Measurements from ENCODE around the gene CBFA2T3. TPM values are rescaled to one million over a fixed set of nuclear protein-coding genes. Genes with fewer than 3 reads are reported as not detected.

CBFA2T3 gene
- polyA plus RNA-seq, 3 donors: 5.3 to 32.2 (median 6.2) TPM

DNA sequence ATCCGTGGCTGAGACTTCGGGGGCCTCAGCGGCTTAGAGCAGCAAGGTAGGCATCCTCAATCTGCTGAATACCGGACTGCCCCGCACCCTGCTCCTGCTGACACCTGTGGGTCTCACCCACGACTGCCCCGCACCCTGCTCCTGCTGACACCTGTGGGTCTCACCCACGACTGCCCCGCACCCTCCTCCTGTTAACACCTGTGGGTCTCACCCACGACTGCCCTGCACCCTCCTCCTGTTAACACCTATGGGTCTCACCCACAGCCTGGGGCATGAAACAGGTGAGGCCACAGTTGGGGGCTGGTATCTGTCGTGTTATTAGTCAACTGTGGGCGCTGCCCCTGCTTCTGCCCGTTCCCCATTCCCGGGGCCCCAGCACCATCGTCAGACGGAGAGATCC is 74.3 kb downstream of the CBFA2T3 start:
- H3K36me3 ChIP-seq (replicated peaks in 1 of 2; ENCODE audit: control insufficient read depth in 1 of 2, insufficient read depth in 2 of 2, low read length in 2 of 2): peaks cover 54 to 60% of the 10 kb centered on the region in 2 donors
- Mint-ChIP-seq H3K27me3 (ENCODE audit: low read depth in 3 of 3) (no peaks in the 10 kb centered on the region), H3K4me1 (peaks cover 9% of the 10 kb centered on the region), H3K36me3 (peaks cover 30 to 50% of the 10 kb centered on the region in 2 donors), H3K4me3 (no peak overlapping the region), H3K9me3 (peaks cover 0 to 2% (median 0%) of the 10 kb centered on the region in 7 donors), H3K27ac (no peak overlapping the region)
- H2AFZ ChIP-seq (ENCODE audit: insufficient read depth, low read depth, low read length, poor library complexity, severe bottlenecking): no peak overlapping the region
- H4K20me1 ChIP-seq (ENCODE audit: insufficient read depth, low read length): peaks cover 100% of the 10 kb centered on the region
- no peak overlapping the region for H3K9ac ChIP-seq (ENCODE audit: insufficient read depth, low read length, poor library complexity, severe bottlenecking)
- H3K27me3 ChIP-seq (ENCODE audit: control insufficient read depth in 2 of 2, insufficient read depth in 2 of 2, low read length in 2 of 2): no peaks in the 10 kb centered on the region
- no peaks in the 10 kb centered on the region for H3K9me3 ChIP-seq (replicated peaks in 1 of 2; ENCODE audit: control insufficient read depth in 1 of 2, insufficient read depth in 1 of 2, low read length in 2 of 2)
- no peak overlapping the region for H3K27ac ChIP-seq (ENCODE audit: low read depth in 1 of 2, low read length in 2 of 2)
- intact Hi-C loops (cut with micrococcal nuclease): no loop called here
- TF ChIP-seq, protein P1, sequence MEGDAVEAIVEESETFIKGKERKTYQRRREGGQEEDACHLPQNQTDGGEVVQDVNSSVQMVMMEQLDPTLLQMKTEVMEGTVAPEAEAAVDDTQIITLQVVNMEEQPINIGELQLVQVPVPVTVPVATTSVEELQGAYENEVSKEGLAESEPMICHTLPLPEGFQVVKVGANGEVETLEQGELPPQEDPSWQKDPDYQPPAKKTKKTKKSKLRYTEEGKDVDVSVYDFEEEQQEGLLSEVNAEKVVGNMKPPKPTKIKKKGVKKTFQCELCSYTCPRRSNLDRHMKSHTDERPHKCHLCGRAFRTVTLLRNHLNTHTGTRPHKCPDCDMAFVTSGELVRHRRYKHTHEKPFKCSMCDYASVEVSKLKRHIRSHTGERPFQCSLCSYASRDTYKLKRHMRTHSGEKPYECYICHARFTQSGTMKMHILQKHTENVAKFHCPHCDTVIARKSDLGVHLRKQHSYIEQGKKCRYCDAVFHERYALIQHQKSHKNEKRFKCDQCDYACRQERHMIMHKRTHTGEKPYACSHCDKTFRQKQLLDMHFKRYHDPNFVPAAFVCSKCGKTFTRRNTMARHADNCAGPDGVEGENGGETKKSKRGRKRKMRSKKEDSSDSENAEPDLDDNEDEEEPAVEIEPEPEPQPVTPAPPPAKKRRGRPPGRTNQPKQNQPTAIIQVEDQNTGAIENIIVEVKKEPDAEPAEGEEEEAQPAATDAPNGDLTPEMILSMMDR (IDR thresholded peaks at IDR 0.05): no peak
- DNase-seq: no peak
- WGBS (ENCODE audit: insufficient coverage): 91% methylated on average over 16 of the region's 16 CpGs
- H3K4me3 ChIP-seq (replicated peaks in 1 of 3; ENCODE audit: low read depth in 2 of 3, low read length in 3 of 3): no peak overlapping the region
- peaks cover 33% of the 10 kb centered on the region for H3K79me2 ChIP-seq (ENCODE audit: insufficient read depth, low read length)
- no peak overlapping the region for H3K4me2 ChIP-seq (replicated peaks; ENCODE audit: extremely low read depth, low read length, poor library complexity, severe bottlenecking)
- peaks cover 0 to 8% of the 10 kb centered on the region in 2 donors for H3K4me1 ChIP-seq (ENCODE audit: control insufficient read depth in 1 of 2, insufficient read depth in 2 of 2, low read length in 2 of 2)

DNA sequence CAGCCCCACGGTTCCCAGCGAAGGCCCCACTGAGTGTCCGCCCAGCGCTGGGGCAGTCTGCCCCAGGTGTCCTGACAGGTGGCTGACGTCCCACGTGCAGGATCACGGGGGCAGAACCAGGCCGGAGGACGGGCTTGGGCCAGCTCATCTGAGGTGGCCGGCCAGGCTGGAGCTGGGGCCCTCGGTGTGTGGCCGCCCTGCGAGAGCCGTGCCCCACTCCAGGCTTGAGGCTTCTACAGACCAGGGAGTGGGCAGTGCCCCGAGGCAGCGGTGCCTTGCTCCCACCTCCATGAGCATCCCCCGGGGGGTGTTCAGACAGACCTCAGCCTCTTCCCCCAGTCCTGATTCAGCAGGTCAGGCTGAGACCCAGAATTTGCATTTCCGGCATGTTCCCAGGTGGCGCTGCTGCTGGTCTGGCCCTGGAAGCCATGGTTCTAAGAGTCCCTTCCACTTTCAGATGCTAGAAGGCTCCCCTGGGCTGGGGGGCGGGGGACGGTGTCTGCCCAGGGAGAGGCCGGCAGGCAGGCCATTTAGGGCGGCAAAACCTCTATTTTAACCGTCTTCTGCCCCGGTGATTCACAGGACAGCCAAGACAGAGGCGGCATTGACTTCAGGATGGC is 75.2 kb downstream of the CBFA2T3 start:
- peaks cover 100% of the 10 kb centered on the region for H4K20me1 ChIP-seq (ENCODE audit: insufficient read depth, low read length)
- Mint-ChIP-seq H3K27me3 (ENCODE audit: low read depth in 3 of 3) (no peaks in the 10 kb centered on the region), H3K36me3 (peaks cover 36 to 58% of the 10 kb centered on the region in 2 donors), H3K27ac (no peak overlapping the region), H3K4me1 (peaks cover 9% of the 10 kb centered on the region), H3K9me3 (peaks cover 0 to 2% (median 0%) of the 10 kb centered on the region in 7 donors), H3K4me3 (no peak overlapping the region)
- H2AFZ ChIP-seq (ENCODE audit: insufficient read depth, low read depth, low read length, poor library complexity, severe bottlenecking): no peak overlapping the region
- intact Hi-C loops (cut with micrococcal nuclease): no loop called here
- H3K9me3 ChIP-seq (replicated peaks in 1 of 2; ENCODE audit: control insufficient read depth in 1 of 2, insufficient read depth in 1 of 2, low read length in 2 of 2): no peaks in the 10 kb centered on the region
- H3K79me2 ChIP-seq (ENCODE audit: insufficient read depth, low read length): peaks cover 28% of the 10 kb centered on the region
- H3K27ac ChIP-seq (ENCODE audit: low read depth in 1 of 2, low read length in 2 of 2): no peak overlapping the region
- WGBS (ENCODE audit: insufficient coverage): 97% methylated on average over 26 of the region's 26 CpGs
- peaks cover 0 to 8% of the 10 kb centered on the region in 2 donors for H3K4me1 ChIP-seq (ENCODE audit: control insufficient read depth in 1 of 2, insufficient read depth in 2 of 2, low read length in 2 of 2)
- no peaks in the 10 kb centered on the region for H3K27me3 ChIP-seq (ENCODE audit: control insufficient read depth in 2 of 2, insufficient read depth in 2 of 2, low read length in 2 of 2)
- DNase-seq: no peak
- TF ChIP-seq, protein P1 (IDR thresholded peaks at IDR 0.05): no peak
- no peak overlapping the region for H3K4me2 ChIP-seq (replicated peaks; ENCODE audit: extremely low read depth, low read length, poor library complexity, severe bottlenecking)
- no peak overlapping the region for H3K4me3 ChIP-seq (replicated peaks in 1 of 3; ENCODE audit: low read depth in 2 of 3, low read length in 3 of 3)
- H3K9ac ChIP-seq (ENCODE audit: insufficient read depth, low read length, poor library complexity, severe bottlenecking): no peak overlapping the region
- peaks cover 63 to 70% of the 10 kb centered on the region in 2 donors for H3K36me3 ChIP-seq (replicated peaks in 1 of 2; ENCODE audit: control insufficient read depth in 1 of 2, insufficient read depth in 2 of 2, low read length in 2 of 2)

Measured in CD14-positive monocyte (primary cell).